NOMO-1 (cell line): ENCODE measurements around the gene NPHP4.

ENCODE experiments used
- DNase-seq, 2 experiments: peaks; one replicate each; lab custom pipeline; 2025; ENCODE audit not compliant: unreplicated experiment in 2 of 2; lab: John Stamatoyannopoulos, UW

Gene NPHP4

GRCh38 chr1:5953386-5953785 is 38.8 kb downstream of the NPHP4 start:
- no peak for DNase-seq

- DNase-seq = no peak
Measured at GRCh38 chr1:5951846-5952410, 40.3 kb downstream of the NPHP4 start.

- DNase-seq = no peak
Measured at GRCh38 chr1:5950994-5951785, 41.0 kb downstream of the NPHP4 start.

- no peak for DNase-seq
Measured at GRCh38 chr1:5950201-5950895, 41.9 kb downstream of the NPHP4 start.

GRCh38 chr1:5949761-5950100 is 42.5 kb downstream of the NPHP4 start:
- DNase-seq = no peak

GRCh38 chr1:5949085-5949760 is 43.0 kb downstream of the NPHP4 start:
- no peak for DNase-seq

- no peak for DNase-seq
Measured at GRCh38 chr1:5948681-5949005, 43.6 kb downstream of the NPHP4 start.

- no peak for DNase-seq
Measured at GRCh38 chr1:5947978-5948680, 44.1 kb downstream of the NPHP4 start.

- no peak for DNase-seq
Measured at GRCh38 chr1:5947071-5947821, 45.0 kb downstream of the NPHP4 start.

GRCh38 chr1:5945445-5945844 is 46.8 kb downstream of the NPHP4 start:
- no peak for DNase-seq

- DNase-seq = no peak
Measured at GRCh38 chr1:5944843-5945167, 47.4 kb downstream of the NPHP4 start.

- no peak for DNase-seq
Measured at GRCh38 chr1:5944154-5944842, 47.9 kb downstream of the NPHP4 start.

GRCh38 chr1:5943343-5944124 is 48.7 kb downstream of the NPHP4 start:
- DNase-seq = no peak

- DNase-seq = no peak
Measured at GRCh38 chr1:5941671-5942070, 50.6 kb downstream of the NPHP4 start.

GRCh38 chr1:5940723-5941407 is 51.4 kb downstream of the NPHP4 start:
- DNase-seq = no peak

GRCh38 chr1:5939271-5940170 is 52.7 kb downstream of the NPHP4 start:
- DNase-seq = peak in 1 of 2 experiments; percentile 0

- no peak for DNase-seq
Measured at GRCh38 chr1:5938101-5938646, 54.1 kb downstream of the NPHP4 start.
